ES-I3 (cell line): ENCODE results near the gene NR1H3.

Source experiments
- H3K36me3 ChIP-seq: 2 replicates; pipeline ENCODE4 v1.6.1; 2013; ENCODE audit warnings: mild to moderate bottlenecking, low read length, control low read depth, moderate library complexity; ENCODE audit not compliant: insufficient read depth
- H3K4me1 ChIP-seq: 2 replicates; pipeline ENCODE4 v1.6.1; 2013; ENCODE audit warnings: mild to moderate bottlenecking, control low read depth, low read length; ENCODE audit not compliant: insufficient read depth
- H3K9ac ChIP-seq: 2 replicates; pipeline ENCODE4 v1.6.1; 2013; ENCODE audit warnings: low read depth, mild to moderate bottlenecking, low read length, moderate library complexity
- H3K9me3 ChIP-seq: 2 replicates; pipeline ENCODE4 v1.6.1; 2013; ENCODE audit warnings: mild to moderate bottlenecking, low read length, moderate library complexity; ENCODE audit not compliant: control insufficient read depth, insufficient read depth

NR1H3 gene

GRCh38 chr11:47251751-47252150 is 6.0 kb upstream of the NR1H3 start:
- Histone ChIP-seq H3K4me1 (no peaks in the 10 kb centered on the region; the same call in 1 of the 2 replicates), H3K9me3 (no peaks in the 10 kb centered on the region), H3K9ac (no peak overlapping the region)

GRCh38 chr11:47253660-47254059 is 4.1 kb upstream of the NR1H3 start:
- Histone ChIP-seq H3K4me1 (peaks cover 9% of the 10 kb centered on the region; the same call in 1 of the 2 replicates), H3K9ac (no peak overlapping the region), H3K36me3 (no peaks in the 10 kb centered on the region)

More at GRCh38 chr11:47251751-47252150, 6.0 kb upstream of the NR1H3 start:
- H3K36me3 ChIP-seq, result no peaks in the 10 kb centered on the region

GRCh38 chr11:47254386-47254785 is 3.4 kb upstream of the NR1H3 start:
- peaks cover 13% of the 10 kb centered on the region; the same call in 1 of the 2 replicates for H3K4me1 ChIP-seq
- H3K9ac ChIP-seq, result no peak overlapping the region
- no peaks in the 10 kb centered on the region for H3K36me3 ChIP-seq
- no peaks in the 10 kb centered on the region for H3K9me3 ChIP-seq

More at GRCh38 chr11:47253660-47254059, 4.1 kb upstream of the NR1H3 start:
- no peaks in the 10 kb centered on the region for H3K9me3 ChIP-seq

GRCh38 chr11:47256374-47256773 is 1.4 kb upstream of the NR1H3 start:
- peaks cover 13% of the 10 kb centered on the region; the same call in 1 of the 2 replicates for H3K4me1 ChIP-seq
- H3K9ac ChIP-seq, result no peak overlapping the region
- no peaks in the 10 kb centered on the region for H3K9me3 ChIP-seq
- H3K36me3 ChIP-seq, result no peaks in the 10 kb centered on the region

GRCh38 chr11:47257177-47257516 is 649 bp upstream of the NR1H3 start:
- no peaks in the 10 kb centered on the region for H3K36me3 ChIP-seq
- H3K9me3 ChIP-seq, result no peaks in the 10 kb centered on the region
- H3K4me1 ChIP-seq, result peaks cover 13% of the 10 kb centered on the region; the same call in 1 of the 2 replicates
- peak overlapping the region; percentile 40; the same call in 1 of the 2 replicates for H3K9ac ChIP-seq

- Histone ChIP-seq H3K9ac (0 out of 2 replicates have a peak overlapping the region, but pooled peaks have one; percentile 18), H3K4me1 (peaks cover 13% of the 10 kb centered on the region; the same call in 1 of the 2 replicates), H3K9me3 (no peaks in the 10 kb centered on the region), H3K36me3 (no peaks in the 10 kb centered on the region)
Observed at GRCh38 chr11:47258317-47258902, 614 bp downstream of the NR1H3 start.

GRCh38 chr11:47259232-47259977 is 1.6 kb downstream of the NR1H3 start:
- Histone ChIP-seq H3K9me3 (no peaks in the 10 kb centered on the region), H3K4me1 (peaks cover 13% of the 10 kb centered on the region; the same call in 1 of the 2 replicates), H3K9ac (no peak overlapping the region), H3K36me3 (no peaks in the 10 kb centered on the region)

GRCh38 chr11:47260366-47260765 is 2.6 kb downstream of the NR1H3 start:
- Histone ChIP-seq H3K36me3 (no peaks in the 10 kb centered on the region), H3K9me3 (no peaks in the 10 kb centered on the region), H3K9ac (no peak overlapping the region), H3K4me1 (peaks cover 13% of the 10 kb centered on the region; the same call in 1 of the 2 replicates)

GRCh38 chr11:47261291-47261800 is 3.5 kb downstream of the NR1H3 start:
- Histone ChIP-seq H3K4me1 (peaks cover 13% of the 10 kb centered on the region), H3K9ac (no peak overlapping the region), H3K36me3 (no peaks in the 10 kb centered on the region), H3K9me3 (no peaks in the 10 kb centered on the region)

- H3K4me1 ChIP-seq, result peaks cover 9% of the 10 kb centered on the region
- H3K9me3 ChIP-seq, result no peaks in the 10 kb centered on the region
- no peak overlapping the region for H3K9ac ChIP-seq
- H3K36me3 ChIP-seq, result no peaks in the 10 kb centered on the region
Observed at GRCh38 chr11:47264119-47264518, 6.3 kb downstream of the NR1H3 start.

- no peak overlapping the region for H3K9ac ChIP-seq
- no peaks in the 10 kb centered on the region for H3K36me3 ChIP-seq
- H3K9me3 ChIP-seq, result no peaks in the 10 kb centered on the region
- H3K4me1 ChIP-seq, result peaks cover 9% of the 10 kb centered on the region
Observed at GRCh38 chr11:47264521-47264920, 6.7 kb downstream of the NR1H3 start.

- no peaks in the 10 kb centered on the region for H3K36me3 ChIP-seq
- no peaks in the 10 kb centered on the region for H3K9me3 ChIP-seq
- H3K4me1 ChIP-seq, result peaks cover 18% of the 10 kb centered on the region
- H3K9ac ChIP-seq, result no peak overlapping the region
Observed at GRCh38 chr11:47267876-47268275, 10.1 kb downstream of the NR1H3 start.

- peaks cover 18% of the 10 kb centered on the region for H3K4me1 ChIP-seq
- no peaks in the 10 kb centered on the region for H3K36me3 ChIP-seq
- peak overlapping the region; percentile 81; the same call in 1 of the 2 replicates for H3K9ac ChIP-seq
Observed at GRCh38 chr11:47268448-47269001, 10.7 kb downstream of the NR1H3 start.

GRCh38 chr11:47269002-47269828 is 11.4 kb downstream of the NR1H3 start:
- Histone ChIP-seq H3K9me3 (no peaks in the 10 kb centered on the region), H3K4me1 (peaks cover 18% of the 10 kb centered on the region), H3K9ac (peak overlapping the region; percentile 96), H3K36me3 (no peaks in the 10 kb centered on the region)

More at GRCh38 chr11:47268448-47269001, 10.7 kb downstream of the NR1H3 start:
- no peaks in the 10 kb centered on the region for H3K9me3 ChIP-seq
